HG02840 (cell line): ENCODE results near the gene IBA57.
"Not testable (repeated sequence)": the region's sequence is repeated elsewhere in the genome, so short reads cannot be mapped to it uniquely, and the experiment has no call there.

Experiments
- ATAC-seq: cut with Tn5 transposase; IDR thresholded peaks from one replicate; pipeline ENCODE4 v1.9.1; 2021; ENCODE audit warnings: mild to moderate bottlenecking, moderate library complexity, moderate number of reproducible peaks; ENCODE audit not compliant: unreplicated experiment, low FRiP score

The IBA57 gene

GRCh38 chr1:228224198-228225164, 58.9 kb downstream of the IBA57 start:
- no peak for ATAC-seq

GRCh38 chr1:228225165-228225710, 59.6 kb downstream of the IBA57 start:
- no peak for ATAC-seq

- ATAC-seq, result no peak
Measured at GRCh38 chr1:228225740-228226139, 60.1 kb downstream of the IBA57 start.

- no peak for ATAC-seq
Measured at GRCh38 chr1:228226141-228226874, 60.7 kb downstream of the IBA57 start.

GRCh38 chr1:228226956-228227791, 61.6 kb downstream of the IBA57 start:
- ATAC-seq, result no peak

GRCh38 chr1:228228147-228228546, 62.5 kb downstream of the IBA57 start:
- ATAC-seq, result not testable (repeated sequence)

GRCh38 chr1:228228601-228229074, 63.0 kb downstream of the IBA57 start:
- no peak for ATAC-seq

- ATAC-seq, result no peak
Measured at GRCh38 chr1:228231189-228231588, 65.6 kb downstream of the IBA57 start.
